Measurements from ENCODE around the gene CMYA5.

Gene CMYA5

GRCh38 chr5:79753877-79754645, 64.4 kb downstream of the CMYA5 start:
- H3K27ac ChIP-seq (ENCODE audit: low read depth, low read length), result no peak overlapping the region
- H3K36me3 ChIP-seq (ENCODE audit: control insufficient read depth, low read length), result no peaks in the 10 kb centered on the region
- H3F3A ChIP-seq (ENCODE audit: control insufficient read depth, insufficient read depth), result no peaks in the 10 kb centered on the region
- no peak overlapping the region for H3K4me2 ChIP-seq (ENCODE audit: low read length)
- no peak overlapping the region for H3K4me3 ChIP-seq (ENCODE audit: low read length)
- no peaks in the 10 kb centered on the region for H3K4me1 ChIP-seq (ENCODE audit: control insufficient read depth, low read length)
- H3K9me3 ChIP-seq (ENCODE audit: control insufficient read depth, insufficient read depth, low read length), result no peaks in the 10 kb centered on the region
- TF ChIP-seq EZH2phosphoT487 (IDR thresholded peaks at IDR 0.05; ENCODE audit: borderline replicate concordance, low read length), result no peak
- H4K20me1 ChIP-seq (ENCODE audit: control insufficient read depth, insufficient read depth, low read depth, low read length), result no peaks in the 10 kb centered on the region
- H3K27me3 ChIP-seq (ENCODE audit: control insufficient read depth, low read length), result peaks cover 15% of the 10 kb centered on the region
- no peaks in the 10 kb centered on the region for H3K9me2 ChIP-seq (replicated peaks; ENCODE audit: control insufficient read depth, low read length)
- H3K79me2 ChIP-seq (ENCODE audit: control insufficient read depth, low read length), result no peaks in the 10 kb centered on the region

- Histone ChIP-seq H3F3A (ENCODE audit: control insufficient read depth, insufficient read depth) (no peaks in the 10 kb centered on the region), H3K27me3 (ENCODE audit: control insufficient read depth, low read length) (peaks cover 11% of the 10 kb centered on the region), H3K36me3 (ENCODE audit: control insufficient read depth, low read length) (no peaks in the 10 kb centered on the region), H3K4me2 (ENCODE audit: low read length) (no peak overlapping the region), H3K4me3 (ENCODE audit: low read length) (no peak overlapping the region), H3K79me2 (ENCODE audit: control insufficient read depth, low read length) (no peaks in the 10 kb centered on the region), H3K4me1 (ENCODE audit: control insufficient read depth, low read length) (no peaks in the 10 kb centered on the region), H3K27ac (ENCODE audit: low read depth, low read length) (no peak overlapping the region), H4K20me1 (ENCODE audit: control insufficient read depth, insufficient read depth, low read depth, low read length) (no peaks in the 10 kb centered on the region), H3K9me3 (ENCODE audit: control insufficient read depth, insufficient read depth, low read length) (no peaks in the 10 kb centered on the region), H3K9me2 (replicated peaks; ENCODE audit: control insufficient read depth, low read length) (no peaks in the 10 kb centered on the region)
- TF ChIP-seq, protein P1, sequence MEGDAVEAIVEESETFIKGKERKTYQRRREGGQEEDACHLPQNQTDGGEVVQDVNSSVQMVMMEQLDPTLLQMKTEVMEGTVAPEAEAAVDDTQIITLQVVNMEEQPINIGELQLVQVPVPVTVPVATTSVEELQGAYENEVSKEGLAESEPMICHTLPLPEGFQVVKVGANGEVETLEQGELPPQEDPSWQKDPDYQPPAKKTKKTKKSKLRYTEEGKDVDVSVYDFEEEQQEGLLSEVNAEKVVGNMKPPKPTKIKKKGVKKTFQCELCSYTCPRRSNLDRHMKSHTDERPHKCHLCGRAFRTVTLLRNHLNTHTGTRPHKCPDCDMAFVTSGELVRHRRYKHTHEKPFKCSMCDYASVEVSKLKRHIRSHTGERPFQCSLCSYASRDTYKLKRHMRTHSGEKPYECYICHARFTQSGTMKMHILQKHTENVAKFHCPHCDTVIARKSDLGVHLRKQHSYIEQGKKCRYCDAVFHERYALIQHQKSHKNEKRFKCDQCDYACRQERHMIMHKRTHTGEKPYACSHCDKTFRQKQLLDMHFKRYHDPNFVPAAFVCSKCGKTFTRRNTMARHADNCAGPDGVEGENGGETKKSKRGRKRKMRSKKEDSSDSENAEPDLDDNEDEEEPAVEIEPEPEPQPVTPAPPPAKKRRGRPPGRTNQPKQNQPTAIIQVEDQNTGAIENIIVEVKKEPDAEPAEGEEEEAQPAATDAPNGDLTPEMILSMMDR (IDR thresholded peaks at IDR 0.05; ENCODE audit: low read depth, low read length, poor library complexity, severe bottlenecking), result no peak
- TF ChIP-seq EZH2phosphoT487 (IDR thresholded peaks at IDR 0.05; ENCODE audit: borderline replicate concordance, low read length), result no peak
These were observed 65.4 kb downstream of the CMYA5 start for GRCh38 chr5:79754865-79755555.

GRCh38 chr5:79756076-79756475, 66.4 kb downstream of the CMYA5 start:
- Histone ChIP-seq H3K9me2 (replicated peaks; ENCODE audit: control insufficient read depth, low read length) (no peaks in the 10 kb centered on the region), H3K79me2 (ENCODE audit: control insufficient read depth, low read length) (no peaks in the 10 kb centered on the region), H3K27ac (ENCODE audit: low read depth, low read length) (no peak overlapping the region), H3K27me3 (ENCODE audit: control insufficient read depth, low read length) (peaks cover 11% of the 10 kb centered on the region), H3K4me1 (ENCODE audit: control insufficient read depth, low read length) (no peaks in the 10 kb centered on the region), H3K4me2 (ENCODE audit: low read length) (no peak overlapping the region), H3K9me3 (ENCODE audit: control insufficient read depth, insufficient read depth, low read length) (no peaks in the 10 kb centered on the region), H3K4me3 (ENCODE audit: low read length) (no peak overlapping the region), H4K20me1 (ENCODE audit: control insufficient read depth, insufficient read depth, low read depth, low read length) (no peaks in the 10 kb centered on the region), H3F3A (ENCODE audit: control insufficient read depth, insufficient read depth) (no peaks in the 10 kb centered on the region), H3K36me3 (ENCODE audit: control insufficient read depth, low read length) (no peaks in the 10 kb centered on the region)
- no peak for TF ChIP-seq EZH2phosphoT487 (IDR thresholded peaks at IDR 0.05; ENCODE audit: borderline replicate concordance, low read length)
- TF ChIP-seq, protein P1 (IDR thresholded peaks at IDR 0.05; ENCODE audit: low read depth, low read length, poor library complexity, severe bottlenecking), result no peak

DNA sequence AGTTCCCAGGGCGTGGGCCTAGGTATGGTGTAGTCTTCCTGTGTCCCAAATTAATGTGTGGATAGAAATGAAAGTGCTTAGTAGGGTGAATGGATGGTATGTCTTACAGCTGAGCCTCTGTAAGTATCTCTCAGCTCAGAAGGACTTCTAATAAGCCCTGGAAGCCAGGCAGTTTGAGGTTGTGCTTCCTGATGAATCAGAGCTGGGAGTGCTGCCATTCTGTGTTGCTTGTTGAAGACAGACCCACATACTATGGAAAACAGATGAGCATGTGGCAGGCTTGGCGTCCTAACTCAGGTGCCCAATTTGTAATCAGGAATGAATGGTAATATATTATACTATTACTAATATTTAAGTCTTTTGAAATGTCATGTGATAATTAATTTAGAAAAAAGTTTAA, 69.8 kb downstream of the CMYA5 start:
- H3K27me3 ChIP-seq (ENCODE audit: control insufficient read depth, low read length), result no peaks in the 10 kb centered on the region
- H3K9me2 ChIP-seq (replicated peaks; ENCODE audit: control insufficient read depth, low read length), result no peaks in the 10 kb centered on the region
- H3K4me1 ChIP-seq (ENCODE audit: control insufficient read depth, low read length), result no peaks in the 10 kb centered on the region
- H4K20me1 ChIP-seq (ENCODE audit: control insufficient read depth, insufficient read depth, low read depth, low read length), result no peaks in the 10 kb centered on the region
- H3K27ac ChIP-seq (ENCODE audit: low read depth, low read length), result no peak overlapping the region
- no peaks in the 10 kb centered on the region for H3K79me2 ChIP-seq (ENCODE audit: control insufficient read depth, low read length)
- H3K36me3 ChIP-seq (ENCODE audit: control insufficient read depth, low read length), result no peaks in the 10 kb centered on the region
- TF ChIP-seq, protein P1 (IDR thresholded peaks at IDR 0.05; ENCODE audit: low read depth, low read length, poor library complexity, severe bottlenecking), result no peak
- no peak for TF ChIP-seq EZH2phosphoT487 (IDR thresholded peaks at IDR 0.05; ENCODE audit: borderline replicate concordance, low read length)
- H3K4me3 ChIP-seq (ENCODE audit: low read length), result no peak overlapping the region
- H3K9me3 ChIP-seq (ENCODE audit: control insufficient read depth, insufficient read depth, low read length), result no peaks in the 10 kb centered on the region
- H3F3A ChIP-seq (ENCODE audit: control insufficient read depth, insufficient read depth), result no peaks in the 10 kb centered on the region
- no peak overlapping the region for H3K4me2 ChIP-seq (ENCODE audit: low read length)

All from DOHH2 (cell line).